GM18519 (cell line): ENCODE data around the gene MCRIP2.

Source experiments
- ATAC-seq: cut with Tn5 transposase; IDR thresholded peaks from one replicate; pipeline ENCODE4 v1.9.1; 2021; ENCODE audit warnings: mild to moderate bottlenecking, moderate library complexity; ENCODE audit not compliant: unreplicated experiment, low FRiP score

Gene MCRIP2

DNA sequence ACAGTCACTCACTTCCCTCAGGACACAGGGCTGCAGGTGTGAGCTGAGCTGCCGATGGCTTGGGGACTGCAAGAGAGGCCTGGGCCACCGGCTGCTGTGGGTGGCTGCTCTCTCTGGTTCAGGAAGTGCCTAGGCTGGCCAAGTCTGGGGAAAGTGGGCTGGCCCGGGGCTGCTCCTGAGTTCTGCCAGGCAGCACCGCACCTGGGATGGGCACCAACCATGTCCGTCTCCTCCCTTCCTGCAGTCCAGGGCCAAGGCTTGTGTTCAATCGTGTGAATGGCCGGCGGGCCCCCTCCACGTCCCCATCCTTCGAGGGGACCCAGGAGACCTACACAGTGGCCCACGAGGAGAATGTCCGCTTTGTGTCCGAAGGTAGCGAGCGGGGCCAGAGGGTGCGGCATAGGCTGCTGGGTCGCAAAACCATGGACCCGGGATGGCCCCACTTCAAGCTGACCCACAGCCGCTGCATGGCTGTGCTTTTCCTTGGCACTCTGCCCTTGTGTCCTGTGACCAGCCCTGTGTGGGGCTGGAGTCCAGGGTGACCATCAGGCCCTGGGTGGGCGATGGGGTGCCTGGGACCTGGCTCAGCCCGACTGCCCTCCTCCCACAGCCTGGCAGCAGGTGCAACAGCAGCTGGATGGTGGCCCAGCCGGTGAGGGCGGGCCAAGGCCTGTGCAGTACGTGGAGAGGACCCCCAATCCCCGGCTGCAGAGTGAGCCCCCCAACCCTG is 5.7 kb downstream of the MCRIP2 start:
- no peak for ATAC-seq

DNA sequence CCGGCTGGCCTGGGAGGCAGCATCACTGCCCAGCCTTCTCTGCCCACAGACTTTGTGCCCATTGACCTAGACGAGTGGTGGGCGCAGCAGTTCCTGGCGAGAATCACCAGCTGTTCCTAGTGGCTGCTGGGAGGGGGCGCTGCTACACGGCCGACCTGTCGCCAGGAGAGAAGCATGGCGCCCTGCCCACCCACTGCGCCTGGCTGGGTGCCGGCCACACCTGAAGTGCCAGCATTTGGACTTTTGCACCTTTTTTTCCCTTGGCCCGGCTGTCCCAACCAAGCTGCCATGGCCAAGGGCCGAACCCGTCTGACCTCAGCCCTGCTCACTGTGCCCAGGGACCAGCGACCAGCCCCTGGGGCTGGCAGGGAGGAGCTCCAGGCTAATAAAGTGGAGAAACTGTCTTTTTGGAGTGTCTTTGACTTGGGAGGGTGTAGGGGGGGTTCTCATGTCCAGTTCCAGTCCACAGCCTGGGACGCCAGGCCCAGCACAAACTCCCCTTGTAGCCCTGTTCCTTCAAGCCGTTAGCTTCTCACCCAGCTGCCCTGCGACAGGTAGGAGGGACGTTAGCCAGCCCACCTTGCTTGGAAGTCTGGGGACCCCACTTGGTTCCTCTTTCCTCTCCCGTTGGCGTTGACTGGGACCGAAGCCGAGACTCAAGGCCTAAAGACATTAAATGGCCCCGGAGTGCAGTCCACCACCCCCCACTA is 6.6 kb downstream of the MCRIP2 start:
- no peak for ATAC-seq

DNA sequence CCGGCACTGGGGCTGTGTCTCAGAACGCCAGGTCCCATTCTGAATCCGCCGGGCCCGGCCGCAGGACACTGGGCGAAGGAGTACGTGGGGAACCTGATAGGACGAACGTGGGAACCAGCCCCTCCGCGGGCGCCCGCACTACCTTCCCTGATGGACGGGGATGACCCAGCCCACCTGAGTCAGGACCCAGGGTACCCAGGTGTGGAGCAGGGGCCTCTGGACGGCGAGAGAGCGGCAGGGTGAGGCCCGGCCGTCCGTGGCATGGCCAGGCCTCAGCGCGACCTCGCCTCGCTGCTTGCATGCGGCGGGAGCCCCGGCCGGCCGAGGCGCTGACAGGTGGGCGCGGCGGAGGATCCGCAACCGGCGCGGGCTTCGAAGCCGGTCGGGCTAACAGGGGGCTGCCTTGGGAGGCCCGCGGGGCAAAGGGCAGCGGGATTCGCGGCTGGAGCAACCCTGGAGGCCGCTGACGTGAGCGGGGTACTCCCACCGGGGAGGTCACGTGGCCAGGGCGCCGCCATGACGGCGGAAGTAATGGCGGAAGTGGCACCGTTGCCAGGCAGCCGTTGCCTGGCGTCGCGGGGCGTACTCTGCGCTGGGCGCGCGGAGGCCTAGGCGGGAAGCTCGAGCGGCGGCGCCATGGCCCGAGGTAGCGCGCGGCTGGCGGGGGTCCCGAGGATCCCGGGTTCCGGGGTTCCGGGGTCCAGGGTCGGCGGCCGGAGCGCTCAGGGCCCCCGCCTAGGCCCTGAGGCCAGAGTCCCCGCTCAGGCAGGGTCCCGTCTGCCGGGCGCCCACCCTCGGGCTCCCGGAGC is 7.4 kb downstream of the MCRIP2 start, which contains the start of gene WDR90:
Gene WDR90, plus strand, starts transcription at position 585 of the 809 bp plus-strand sequence. Its CDS starts 52 bp downstream, at position 637.
- ATAC-seq = peak; percentile 62

DNA sequence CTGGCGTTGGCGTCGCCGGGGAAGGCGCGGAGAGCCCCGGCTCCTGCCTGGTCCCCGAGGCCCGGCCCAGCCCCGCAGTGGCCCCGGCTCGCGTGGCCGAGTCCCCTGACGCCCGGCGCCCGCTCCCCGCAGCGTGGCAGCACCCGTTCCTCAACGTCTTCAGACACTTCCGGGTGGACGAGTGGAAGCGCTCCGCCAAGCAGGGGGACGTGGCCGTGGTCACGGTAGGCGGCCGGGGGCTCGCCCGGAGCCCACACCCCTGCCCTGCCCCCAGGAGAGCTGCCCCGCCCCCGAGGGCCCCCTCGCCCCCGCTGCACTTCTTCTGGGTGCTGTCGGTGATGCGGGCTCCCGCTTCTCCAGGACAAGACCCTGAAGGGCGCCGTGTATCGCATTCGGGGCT is 8.0 kb downstream of the MCRIP2 start:
- peak; percentile 7 for ATAC-seq

DNA sequence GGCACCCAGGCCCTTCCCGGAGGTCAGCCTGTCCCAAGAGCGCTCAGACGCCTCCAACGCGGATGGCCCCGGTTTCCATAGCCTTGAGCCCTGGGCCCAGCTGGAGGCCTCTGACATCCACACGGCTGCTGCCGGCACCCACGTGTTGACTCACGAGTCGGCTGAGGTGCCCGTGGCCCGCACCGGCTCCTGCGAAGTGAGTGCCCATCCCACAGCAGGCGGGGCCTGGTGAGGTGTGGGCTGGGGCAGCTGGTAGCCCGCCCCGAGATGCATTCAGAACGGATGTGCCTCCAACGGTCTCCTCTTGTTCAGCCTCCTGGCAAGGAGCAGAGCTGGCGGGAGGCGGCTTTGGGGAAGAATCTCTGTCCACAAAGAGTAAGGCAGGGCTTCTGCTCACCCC is 10.2 kb downstream of the MCRIP2 start:
- ATAC-seq = no peak

DNA sequence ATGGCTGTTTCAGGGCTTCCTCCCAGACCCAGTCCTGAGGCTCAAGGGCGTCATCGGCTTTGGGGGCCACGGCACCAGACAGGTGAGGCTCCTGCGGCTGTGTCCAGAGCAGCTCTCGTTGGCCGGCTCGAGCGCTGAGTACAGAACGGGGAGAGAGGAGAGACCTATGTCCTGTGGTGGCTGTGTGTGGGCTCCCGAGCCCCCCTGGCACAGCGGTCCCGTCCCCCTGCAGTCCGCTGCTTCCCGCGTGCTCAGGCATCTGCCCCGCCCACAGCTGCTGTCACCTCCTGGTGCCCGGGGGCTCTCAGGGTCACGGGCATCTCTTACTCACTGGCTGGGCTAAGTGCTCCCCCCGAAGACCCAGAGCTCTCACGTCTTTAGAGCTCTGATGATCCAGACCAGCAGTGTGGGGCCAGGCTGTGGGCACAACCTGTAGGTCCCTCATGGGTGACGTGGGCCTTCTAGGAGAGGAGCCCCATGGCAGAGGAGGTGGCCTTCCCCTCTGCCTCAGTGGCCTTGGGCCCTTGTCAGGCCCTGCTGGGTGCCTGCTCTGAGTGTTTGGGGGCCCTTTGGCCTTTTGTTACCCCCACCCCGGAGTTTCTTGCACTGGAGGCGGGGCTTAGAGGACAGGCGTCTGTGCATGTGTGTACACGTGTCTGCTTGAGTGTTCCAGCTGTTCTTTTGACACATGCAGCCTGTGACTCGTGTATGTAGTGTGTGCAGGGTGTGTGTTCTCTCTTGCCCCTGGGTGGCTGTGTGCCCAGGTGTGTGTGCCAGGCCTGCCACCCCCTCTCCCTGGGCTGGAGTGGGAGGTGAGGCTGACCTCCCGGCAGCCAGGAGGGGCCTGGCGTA is 11.1 kb downstream of the MCRIP2 start:
- no peak for ATAC-seq

DNA sequence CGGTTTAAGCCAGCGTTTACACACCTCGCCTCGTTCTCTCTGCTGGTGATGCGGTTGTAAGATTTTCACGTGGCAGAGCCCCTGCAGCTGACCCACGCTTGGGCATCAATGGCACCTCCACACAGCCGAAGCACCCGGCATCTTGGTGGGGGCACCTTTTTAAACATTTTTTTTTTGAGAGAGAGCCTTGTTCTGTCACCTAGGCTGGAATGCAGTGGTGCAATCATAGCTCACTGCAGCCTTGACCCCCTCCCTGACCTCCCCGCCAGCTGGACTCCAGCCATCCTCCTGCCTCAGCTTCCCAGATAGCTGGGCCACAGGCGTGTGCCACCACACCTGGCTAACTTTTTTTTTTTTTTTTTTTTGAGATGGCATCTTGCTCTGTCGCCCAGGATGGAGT is 12.4 kb downstream of the MCRIP2 start:
- ATAC-seq = no peak

DNA sequence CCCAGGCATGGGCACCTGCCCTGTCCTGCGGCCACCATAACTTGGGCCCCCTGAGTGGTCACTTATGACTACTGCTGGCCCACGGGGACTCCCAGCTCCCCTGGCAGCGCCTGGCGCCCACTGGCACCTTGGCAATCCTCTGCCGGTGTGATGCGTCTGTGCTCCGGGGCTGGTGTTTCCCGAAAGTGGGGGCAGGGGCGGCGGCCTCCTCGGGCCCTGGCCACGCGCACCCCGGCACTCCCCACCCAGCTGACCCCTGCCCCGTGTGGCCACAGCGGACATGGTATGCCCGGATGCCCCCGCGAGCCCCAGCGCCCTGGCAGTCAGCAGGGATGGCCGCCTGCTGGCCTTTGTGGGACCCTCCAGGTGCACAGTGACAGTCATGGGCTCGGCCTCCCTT is 15.9 kb downstream of the MCRIP2 start:
- no peak for ATAC-seq

DNA sequence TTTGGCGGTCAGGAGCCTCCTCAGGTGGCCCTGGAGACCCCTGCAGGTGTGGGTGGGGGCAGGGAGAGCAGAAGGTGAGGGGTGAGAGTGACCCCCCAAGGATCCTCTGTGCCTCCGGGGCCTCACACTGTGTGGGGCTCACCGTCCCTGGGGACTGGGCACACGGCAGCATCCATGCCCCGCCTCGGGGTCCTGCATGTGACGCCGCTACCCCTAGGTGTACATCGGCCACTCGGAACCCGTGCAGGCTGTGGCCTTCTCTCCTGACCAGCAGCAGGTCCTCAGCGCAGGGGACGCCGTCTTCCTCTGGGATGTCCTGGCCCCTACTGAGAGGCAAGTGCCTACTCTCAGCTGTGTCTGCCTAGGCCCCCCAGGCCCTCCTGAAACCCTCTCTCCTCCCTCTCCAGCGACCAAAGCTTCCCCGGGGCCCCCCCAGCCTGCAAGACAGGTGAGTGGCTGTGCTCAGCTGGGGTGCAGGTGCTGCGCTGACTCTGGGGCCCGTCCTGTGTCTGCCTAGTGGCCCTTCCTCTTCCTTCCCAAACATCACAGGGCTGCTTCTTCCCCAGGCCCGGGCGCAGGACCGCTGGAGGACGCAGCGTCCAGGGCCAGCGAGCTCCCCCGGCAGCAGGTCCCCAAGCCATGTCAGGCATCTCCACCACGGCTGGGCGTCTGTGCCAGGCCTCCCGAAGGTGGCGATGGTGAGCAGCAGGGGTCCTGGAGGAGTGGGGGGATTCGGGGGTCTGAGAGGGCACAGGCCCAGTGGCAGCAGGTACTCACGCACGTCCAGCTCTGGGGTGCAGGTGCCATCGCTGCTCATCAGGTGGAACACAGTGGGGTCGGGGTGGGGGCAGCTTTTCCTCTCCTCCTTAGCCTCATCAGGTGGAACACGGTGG is 17.3 kb downstream of the MCRIP2 start:
- no peak for ATAC-seq

DNA sequence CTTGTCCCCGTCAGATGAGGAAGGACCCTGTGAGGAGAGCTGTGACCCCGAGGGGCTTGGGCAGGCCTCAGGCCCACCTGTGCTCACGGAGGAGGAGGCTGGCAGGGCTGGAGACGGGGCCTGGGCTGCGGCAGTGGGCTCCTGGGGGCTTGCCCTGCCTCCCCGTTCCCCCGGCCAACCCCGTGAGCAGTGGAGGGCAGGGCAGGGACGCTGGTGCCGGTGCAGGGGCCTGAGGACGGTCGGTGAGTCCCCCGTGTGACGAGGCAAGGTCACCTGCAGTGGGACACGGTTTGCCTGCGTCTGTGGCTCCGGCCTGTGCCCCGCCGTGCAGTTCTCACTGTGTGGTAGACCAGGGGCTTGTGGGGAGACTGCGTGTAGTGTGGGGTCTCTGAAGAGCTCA is 18.0 kb downstream of the MCRIP2 start:
- no peak for ATAC-seq

DNA sequence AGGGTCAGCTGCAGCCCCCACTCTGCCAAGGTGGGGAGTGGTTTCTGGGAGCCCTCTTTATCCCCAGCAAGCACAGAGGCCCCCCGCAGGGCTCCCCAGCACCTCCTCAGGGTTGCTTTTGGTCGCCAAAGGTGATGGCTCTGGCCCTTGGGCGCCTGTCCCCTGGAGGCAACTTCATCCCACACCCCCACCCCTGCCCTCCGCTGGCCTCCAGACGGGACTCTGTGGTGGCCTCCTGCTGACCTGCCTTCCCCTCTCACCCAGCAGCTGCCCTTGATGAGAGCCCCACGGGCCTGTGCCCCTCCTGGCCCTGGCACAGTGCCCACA is 18.5 kb downstream of the MCRIP2 start:
- no peak for ATAC-seq

DNA sequence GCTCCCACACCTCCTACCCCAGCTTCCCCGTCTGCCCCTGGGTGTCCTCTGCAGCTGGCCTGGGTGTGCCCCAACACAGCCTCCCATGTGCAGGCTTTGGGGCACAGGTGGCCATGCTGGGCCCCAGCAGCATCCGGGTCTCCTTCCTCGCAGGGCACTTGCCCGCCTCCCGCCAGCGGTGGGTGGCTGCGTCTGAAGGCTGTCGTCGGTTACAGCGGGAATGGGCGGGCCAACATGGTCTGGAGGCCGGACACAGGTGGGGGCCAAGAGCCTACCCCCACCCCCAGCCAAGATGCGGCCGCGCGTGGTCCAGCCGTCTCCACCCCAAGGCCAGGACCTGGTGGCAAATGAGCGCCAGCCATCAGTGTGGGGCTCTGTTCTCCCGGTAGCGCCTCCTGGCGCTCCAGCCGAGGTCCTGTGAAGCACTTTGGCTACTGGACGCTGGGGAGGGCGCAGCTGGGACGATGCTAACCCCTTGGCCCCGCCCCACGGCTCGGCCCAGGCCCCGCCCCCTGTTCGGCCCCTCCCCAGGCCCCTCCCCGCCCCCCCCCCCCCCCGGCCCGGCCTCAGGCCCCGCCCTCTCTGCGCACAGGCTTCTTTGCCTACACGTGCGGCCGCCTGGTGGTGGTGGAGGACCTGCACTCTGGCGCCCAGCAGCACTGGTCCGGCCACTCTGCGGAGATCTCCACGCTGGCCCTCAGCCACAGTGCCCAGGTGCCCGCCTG is 19.0 kb downstream of the MCRIP2 start:
- ATAC-seq = no peak

DNA sequence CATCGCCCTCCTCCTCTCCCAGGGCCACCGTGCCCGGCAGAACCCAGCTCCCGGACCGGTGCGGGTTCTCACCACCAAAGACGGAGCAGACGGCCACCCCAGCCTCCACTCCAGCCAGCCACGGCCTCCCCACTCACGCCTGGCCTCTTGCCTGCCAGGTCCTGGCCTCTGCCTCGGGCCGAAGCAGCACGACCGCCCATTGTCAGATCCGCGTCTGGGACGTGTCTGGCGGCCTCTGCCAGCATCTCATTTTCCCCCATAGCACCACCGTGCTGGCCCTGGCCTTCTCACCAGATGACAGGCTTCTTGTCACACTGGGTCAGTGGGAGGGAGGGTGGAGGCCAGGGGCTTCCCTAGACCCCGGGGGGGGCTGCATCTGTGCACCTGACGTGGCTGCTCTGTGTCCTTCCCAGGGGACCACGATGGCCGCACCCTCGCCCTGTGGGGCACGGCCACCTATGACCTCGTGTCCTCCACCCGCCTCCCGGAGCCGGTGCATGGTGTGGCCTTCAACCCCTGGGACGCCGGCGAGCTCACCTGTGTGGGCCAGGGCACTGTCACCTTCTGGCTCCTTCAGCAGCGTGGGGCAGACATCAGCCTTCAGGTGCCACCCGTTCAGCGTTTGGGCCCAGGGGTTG is 19.7 kb downstream of the MCRIP2 start:
- ATAC-seq = no peak

DNA sequence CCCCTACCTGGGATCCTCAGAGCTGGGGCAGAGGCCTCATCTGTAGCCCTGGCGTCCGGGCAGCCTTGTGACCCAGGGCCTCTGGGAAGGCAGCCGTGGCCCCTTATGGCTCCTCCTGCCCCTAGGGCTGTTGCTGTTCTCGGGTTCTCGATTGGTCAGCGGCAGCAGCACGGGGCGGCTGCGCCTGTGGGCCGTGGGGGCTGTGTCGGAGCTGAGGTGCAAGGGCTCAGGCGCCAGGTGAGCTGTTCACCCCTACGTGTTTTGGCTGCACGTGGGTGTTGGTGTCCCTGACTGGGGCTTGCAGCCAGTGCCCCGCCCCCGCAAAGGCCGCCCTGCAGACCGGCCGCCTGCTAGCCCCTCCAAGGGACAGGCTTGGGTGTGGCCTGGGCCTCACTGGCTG is 20.5 kb downstream of the MCRIP2 start:
- no peak for ATAC-seq

DNA sequence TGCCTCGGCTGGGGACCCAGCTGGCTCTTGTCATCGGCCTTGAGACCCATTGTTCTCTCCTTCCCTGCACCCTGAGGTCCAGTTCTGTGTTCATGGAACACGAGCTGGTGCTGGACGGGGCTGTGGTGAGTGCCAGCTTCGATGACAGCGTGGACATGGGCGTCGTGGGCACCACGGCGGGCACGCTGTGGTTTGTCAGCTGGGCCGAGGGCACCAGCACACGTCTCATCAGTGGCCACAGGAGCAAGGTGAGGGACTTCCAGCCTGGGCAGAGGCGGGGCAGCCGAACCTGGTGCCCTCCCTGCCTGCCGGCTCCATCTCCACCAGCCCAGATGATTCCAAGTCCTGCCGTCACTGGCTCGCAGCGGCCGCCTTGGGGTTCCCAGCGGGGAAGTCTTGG is 21.0 kb downstream of the MCRIP2 start:
- ATAC-seq = no peak

DNA sequence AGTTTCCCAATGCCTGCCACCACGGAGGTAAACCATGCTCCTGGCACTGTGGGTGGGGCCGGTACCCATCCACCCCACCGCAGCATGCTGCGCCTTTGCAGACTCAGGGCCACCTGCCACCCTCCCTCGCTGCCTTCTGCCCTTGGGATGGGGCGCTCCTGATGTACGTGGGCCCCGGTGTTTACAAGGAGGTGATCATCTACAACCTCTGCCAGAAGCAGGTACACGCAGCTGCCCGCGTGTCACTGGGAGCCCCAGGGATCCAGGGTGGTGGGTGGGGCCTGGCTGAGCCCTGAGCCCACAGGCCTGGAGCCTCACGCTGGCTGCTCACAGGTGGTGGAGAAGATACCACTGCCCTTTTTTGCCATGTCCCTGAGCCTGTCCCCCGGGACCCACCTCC is 24.9 kb downstream of the MCRIP2 start:
- no peak for ATAC-seq

DNA sequence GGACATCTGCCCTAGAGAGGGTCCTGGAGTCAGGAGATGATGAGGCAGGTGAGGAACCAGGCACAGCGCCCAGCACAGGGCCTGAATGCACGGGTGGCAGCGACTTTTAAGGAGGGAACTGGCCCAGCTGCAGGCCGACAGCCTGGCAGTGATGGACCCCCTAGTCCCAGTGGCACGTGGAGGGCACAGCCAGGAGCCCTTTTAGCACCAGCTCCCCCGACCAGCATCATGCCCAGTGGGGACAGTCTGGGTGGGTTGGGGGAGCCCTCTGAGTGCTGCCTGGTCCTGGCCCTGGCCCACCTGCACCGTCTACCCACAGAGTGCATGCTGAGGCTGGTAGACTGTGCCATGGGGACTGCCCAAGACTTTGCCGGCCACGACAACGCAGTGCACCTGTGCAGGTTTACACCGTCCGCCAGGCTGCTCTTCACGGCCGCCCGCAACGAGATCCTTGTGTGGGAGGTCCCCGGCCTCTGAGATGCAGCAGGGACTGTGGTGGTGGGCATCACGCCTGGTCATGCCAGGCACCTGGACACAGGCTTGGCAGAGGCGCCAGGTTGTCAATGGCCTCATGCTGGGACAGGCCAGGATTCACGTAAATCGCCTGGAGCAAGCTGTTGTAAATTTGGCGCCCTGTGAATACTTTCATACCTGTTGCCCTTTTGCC is 25.6 kb downstream of the MCRIP2 start:
- ATAC-seq = no peak
